ENCODE measurements around the gene UBE2H.

- no peak for TF ChIP-seq HNF4G (IDR thresholded peaks at IDR 0.05)
- no peak for TF ChIP-seq RXRA (IDR thresholded peaks at IDR 0.05)
- no peak for TF ChIP-seq CTCF (IDR thresholded peaks at IDR 0.05; ENCODE audit: low read depth, low read length, missing input control)
- TF ChIP-seq SP1 (IDR thresholded peaks at IDR 0.05): no peak
- TF ChIP-seq TAF1 (conservative IDR thresholded peaks at IDR 0.05): no peak
- TF ChIP-seq MAX (IDR thresholded peaks at IDR 0.05): no peak
- no peak for TF ChIP-seq JUND (IDR thresholded peaks at IDR 0.05)
- no peak for TF ChIP-seq ATF3 (IDR thresholded peaks at IDR 0.05)
- TF ChIP-seq FOXA1 (IDR thresholded peaks at IDR 0.05): no peak
- no peak for TF ChIP-seq YY1 (IDR thresholded peaks at IDR 0.05)
- TF ChIP-seq GABPA (IDR thresholded peaks at IDR 0.05 in 1 of 2, conservative IDR thresholded peaks at IDR 0.05 in 1 of 2): no peak
- TF ChIP-seq REST (IDR thresholded peaks at IDR 0.05): no peak
- no peak for TF ChIP-seq RAD21 (IDR thresholded peaks at IDR 0.05)
- no peak for TF ChIP-seq ZBTB33 (IDR thresholded peaks at IDR 0.05)
Observed at GRCh38 chr7:129855935-129856717, 96.6 kb downstream of the UBE2H start.
